Endothelial cell of umbilical vein (primary cell): ENCODE results near the gene IL24.

ENCODE experiments used
- CTCF ChIP-seq, 2 donors: IDR thresholded peaks; 1 replicate in 1 of 2; 2 replicates in 1 of 2; pipeline ENCODE4 v1.5.1; 2011; ENCODE audit warnings: low read length in 2 of 2, mild to moderate bottlenecking in 2 of 2, moderate library complexity in 2 of 2, control low read depth in 1 of 2, inconsistent platforms in 1 of 2, low read depth in 1 of 2; ENCODE audit not compliant: insufficient read depth in 1 of 2; ENCODE audit errors: extremely low read depth in 1 of 2
- FOS ChIP-seq: IDR thresholded peaks from 2 replicates; pipeline ENCODE4 v1.6.1; 2011; ENCODE audit warnings: mild to moderate bottlenecking, low read length, moderate library complexity, borderline replicate concordance; ENCODE audit not compliant: insufficient read depth
- MAX ChIP-seq: IDR thresholded peaks from 2 replicates; pipeline ENCODE4 v1.6.1; 2011; ENCODE audit not compliant: insufficient read depth, insufficient read length
- MYC ChIP-seq: IDR thresholded peaks from one replicate; pipeline ENCODE4 v1.6.1; 2011; ENCODE audit warnings: mild to moderate bottlenecking, low read depth, low read length
- POLR2A ChIP-seq: IDR thresholded peaks from 2 replicates; pipeline ENCODE4 v1.6.1; 2012; ENCODE audit warnings: low read depth, mild to moderate bottlenecking, control low read depth, low read length
- POLR2AphosphoS5 ChIP-seq: IDR thresholded peaks from 2 replicates; pipeline ENCODE4 v1.6.1; 2012; ENCODE audit warnings: low read depth, mild to moderate bottlenecking, control low read depth, low read length, moderate library complexity; ENCODE audit not compliant: insufficient read depth

GRCh38 chr1:206880314-206880713 is 16.9 kb upstream of the IL24 start:
- no peak for TF ChIP-seq POLR2AphosphoS5
- no peak for TF ChIP-seq POLR2A
- TF ChIP-seq CTCF (IDR thresholded peaks at IDR 0.05; ENCODE audit: extremely low read depth in 1 of 2, insufficient read depth in 1 of 2, low read depth in 1 of 2, low read length in 2 of 2) = no peak
- no peak for TF ChIP-seq FOS
- no peak for TF ChIP-seq MYC
- TF ChIP-seq MAX = no peak
